Frontal cortex (tissue), 4 donors: ENCODE results near the gene MAFB. TPM values are rescaled to one million over a fixed set of nuclear protein-coding genes. Genes with fewer than 3 reads are reported as not detected.

Experiments used
- DNase-seq, 2 donors: peaks; one replicate each; pipeline ENCODE4 v3.0.0; 2012; ENCODE audit warnings: low spot score in 2 of 2
- FAIRE-seq: peaks from 2 replicates; lab custom pipeline; 2012; peaks lifted over from hg19 to GRCh38; lab: Jason Lieb, UNC
- total RNA-seq: library from RNA; depleted of rRNA; stranded (reverse); fragments of >200 nt; gene quantifications from one replicate; pipeline ENCODE4 v1.2.3, GENCODE V29; 2014
- donor health status: control.
- donor health status: control.
- donor health status: control.

Gene MAFB
- total RNA-seq, 1 donor from 2014 or later = 7.3 TPM

- FAIRE-seq (no peak), DNase-seq (no peak)
These were observed 24.8 kb downstream of the MAFB start for GRCh38 chr20:40663991-40664880.

- FAIRE-seq (no peak), DNase-seq (no peak)
These were observed 25.7 kb downstream of the MAFB start for GRCh38 chr20:40663304-40663790.

GRCh38 chr20:40659567-40659966 lies 29.5 kb downstream of the MAFB start:
- DNase-seq (no peak), FAIRE-seq (no peak)

- no peak for FAIRE-seq
These were observed 30.5 kb downstream of the MAFB start for GRCh38 chr20:40658509-40658908.

GRCh38 chr20:40657526-40657925 lies 31.5 kb downstream of the MAFB start:
- FAIRE-seq = no peak

More at GRCh38 chr20:40658509-40658908, 30.5 kb downstream of the MAFB start:
- no peak for DNase-seq

GRCh38 chr20:40655451-40655850 lies 33.6 kb downstream of the MAFB start:
- FAIRE-seq (no peak), DNase-seq (no peak)

More at GRCh38 chr20:40657526-40657925, 31.5 kb downstream of the MAFB start:
- no peak for DNase-seq

GRCh38 chr20:40654876-40655275 lies 34.2 kb downstream of the MAFB start:
- DNase-seq (no peak), FAIRE-seq (no peak)

GRCh38 chr20:40652441-40652987 lies 36.5 kb downstream of the MAFB start:
- FAIRE-seq = no peak
- no peak for DNase-seq

- FAIRE-seq = no peak
- DNase-seq = no peak
These were observed 37.9 kb downstream of the MAFB start for GRCh38 chr20:40651151-40651550.

- no peak for FAIRE-seq
- no peak for DNase-seq
These were observed 38.3 kb downstream of the MAFB start for GRCh38 chr20:40650707-40651106.

- FAIRE-seq = no peak
- DNase-seq = no peak
These were observed 40.6 kb downstream of the MAFB start for GRCh38 chr20:40648210-40649072.

GRCh38 chr20:40646813-40647212 lies 42.2 kb downstream of the MAFB start:
- no peak for DNase-seq
- no peak for FAIRE-seq

- FAIRE-seq (no peak), DNase-seq (no peak)
These were observed 42.7 kb downstream of the MAFB start for GRCh38 chr20:40646361-40646760.

- FAIRE-seq (no peak), DNase-seq (no peak)
These were observed 44.2 kb downstream of the MAFB start for GRCh38 chr20:40644863-40645262.

- DNase-seq = no peak
- no peak for FAIRE-seq
These were observed 45.1 kb downstream of the MAFB start for GRCh38 chr20:40643891-40644290.

GRCh38 chr20:40641809-40642208 lies 47.2 kb downstream of the MAFB start:
- DNase-seq = no peak
- FAIRE-seq = no peak

- FAIRE-seq = no peak
These were observed 47.8 kb downstream of the MAFB start for GRCh38 chr20:40641202-40641601.

GRCh38 chr20:40640667-40641066 lies 48.4 kb downstream of the MAFB start:
- FAIRE-seq = no peak
- no peak for DNase-seq

More at GRCh38 chr20:40641202-40641601, 47.8 kb downstream of the MAFB start:
- DNase-seq = no peak

- FAIRE-seq (no peak), DNase-seq (no peak)
These were observed 49.2 kb downstream of the MAFB start for GRCh38 chr20:40639676-40640355.

GRCh38 chr20:40639132-40639531 lies 49.9 kb downstream of the MAFB start:
- FAIRE-seq = no peak
- DNase-seq = no peak
